ENCODE data around the gene CDYL2. TPM values are rescaled to one million over a fixed set of nuclear protein-coding genes. Genes with fewer than 3 reads are reported as not detected.

CDYL2 gene
- total RNA-seq, 2 donors from 2014 or later: 26.3 to 40.3 TPM

GRCh38 chr16:80695020-80695419, 109.4 kb downstream of the CDYL2 start:
- no peak for ATAC-seq (replicated peaks)
- Mint-ChIP-seq H3K4me3 (no peak overlapping the region), H3K9me3 (peaks cover 3% of the 10 kb centered on the region), H3K27ac (no peak overlapping the region), H3K27me3 (no peaks in the 10 kb centered on the region), H3K4me1 (peaks cover 28% of the 10 kb centered on the region), H3K36me3 (ENCODE audit: low read depth) (no peaks in the 10 kb centered on the region)

GRCh38 chr16:80693553-80693952, 110.8 kb downstream of the CDYL2 start:
- Mint-ChIP-seq H3K4me3 (no peak overlapping the region), H3K27me3 (no peaks in the 10 kb centered on the region), H3K27ac (peak overlapping the region; percentile 10), H3K4me1 (peaks cover 24% of the 10 kb centered on the region), H3K36me3 (ENCODE audit: low read depth) (no peaks in the 10 kb centered on the region), H3K9me3 (peaks cover 3% of the 10 kb centered on the region)
- peak; percentile 93 for ATAC-seq (replicated peaks)

- Mint-ChIP-seq H3K27ac (no peak overlapping the region), H3K4me3 (no peak overlapping the region), H3K9me3 (peaks cover 3% of the 10 kb centered on the region), H3K36me3 (ENCODE audit: low read depth) (no peaks in the 10 kb centered on the region), H3K27me3 (no peaks in the 10 kb centered on the region), H3K4me1 (peaks cover 23% of the 10 kb centered on the region)
- no peak for ATAC-seq (replicated peaks)
Measured at GRCh38 chr16:80692270-80692669, 112.1 kb downstream of the CDYL2 start.

GRCh38 chr16:80691111-80691741, 113.2 kb downstream of the CDYL2 start:
- Mint-ChIP-seq H3K27ac (no peak overlapping the region), H3K4me3 (no peak overlapping the region), H3K4me1 (peaks cover 23% of the 10 kb centered on the region), H3K9me3 (peaks cover 3% of the 10 kb centered on the region), H3K27me3 (no peaks in the 10 kb centered on the region), H3K36me3 (ENCODE audit: low read depth) (no peaks in the 10 kb centered on the region)
- ATAC-seq (replicated peaks): no peak

GRCh38 chr16:80689487-80689886, 114.9 kb downstream of the CDYL2 start:
- Mint-ChIP-seq H3K4me3 (no peak overlapping the region), H3K27me3 (no peaks in the 10 kb centered on the region), H3K36me3 (ENCODE audit: low read depth) (peaks cover 6% of the 10 kb centered on the region), H3K9me3 (no peaks in the 10 kb centered on the region), H3K27ac (no peak overlapping the region), H3K4me1 (peaks cover 17% of the 10 kb centered on the region)
- ATAC-seq (replicated peaks): no peak

DNA sequence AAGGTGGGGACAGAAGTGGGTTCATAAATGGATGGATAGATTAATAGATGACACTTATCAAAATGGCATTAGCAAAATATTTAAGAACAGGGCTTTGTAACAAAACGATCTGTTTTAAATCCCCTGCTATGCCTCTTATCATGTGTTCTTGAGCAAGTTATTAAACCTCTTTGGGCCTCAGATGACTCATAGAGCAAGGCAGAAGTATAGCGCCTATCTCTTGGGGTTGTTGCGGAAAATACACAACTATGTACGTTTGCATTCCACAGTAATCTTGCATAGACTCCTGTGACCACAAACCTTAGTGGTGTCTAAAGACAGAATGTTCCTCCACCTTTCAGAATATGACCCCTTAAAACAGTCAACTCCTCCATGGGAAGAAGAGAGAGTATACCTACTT, 116.8 kb downstream of the CDYL2 start:
- Mint-ChIP-seq H3K9me3 (no peaks in the 10 kb centered on the region), H3K4me3 (no peak overlapping the region), H3K27me3 (no peaks in the 10 kb centered on the region), H3K36me3 (ENCODE audit: low read depth) (peaks cover 22% of the 10 kb centered on the region), H3K27ac (no peak overlapping the region), H3K4me1 (peaks cover 8% of the 10 kb centered on the region)
- no peak for ATAC-seq (replicated peaks)

DNA sequence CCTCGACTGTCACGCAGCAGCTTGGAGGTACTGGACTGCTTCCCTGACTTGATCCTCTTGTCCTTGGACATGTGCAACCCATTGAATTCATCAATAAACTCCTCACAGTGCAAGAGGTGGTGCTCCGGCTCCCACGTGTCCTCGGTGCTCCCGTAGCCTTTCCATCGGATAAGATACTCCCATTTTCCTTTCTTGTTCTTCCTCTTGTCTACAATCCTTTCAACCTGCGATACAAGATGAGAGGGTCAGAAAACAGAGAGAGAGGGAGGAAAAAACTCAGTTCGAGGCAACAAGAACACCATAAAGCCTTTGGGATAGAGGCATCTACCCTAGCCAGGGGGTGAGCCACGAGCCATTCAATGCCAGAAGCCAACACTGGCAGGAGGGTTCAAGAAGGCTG, 119.5 kb downstream of the CDYL2 start:
- Mint-ChIP-seq H3K27ac (no peak overlapping the region), H3K4me3 (no peak overlapping the region), H3K4me1 (peaks cover 7% of the 10 kb centered on the region)

GRCh38 chr16:80684136-80684765, 120.1 kb downstream of the CDYL2 start:
- ATAC-seq (replicated peaks): no peak
- H3K27me3 Mint-ChIP-seq: no peaks in the 10 kb centered on the region
- H3K4me1 Mint-ChIP-seq: peaks cover 11% of the 10 kb centered on the region
- H3K27ac Mint-ChIP-seq: no peak overlapping the region
- H3K9me3 Mint-ChIP-seq: peaks cover 5% of the 10 kb centered on the region
- peaks cover 26% of the 10 kb centered on the region for H3K36me3 Mint-ChIP-seq (ENCODE audit: low read depth)
- no peak overlapping the region for H3K4me3 Mint-ChIP-seq

More for the DNA sequence above, 119.5 kb downstream of the CDYL2 start:
- Mint-ChIP-seq H3K9me3 (peaks cover under 1% of the 10 kb centered on the region), H3K27me3 (no peaks in the 10 kb centered on the region), H3K36me3 (ENCODE audit: low read depth) (peaks cover 22% of the 10 kb centered on the region)
- ATAC-seq (replicated peaks): no peak

DNA sequence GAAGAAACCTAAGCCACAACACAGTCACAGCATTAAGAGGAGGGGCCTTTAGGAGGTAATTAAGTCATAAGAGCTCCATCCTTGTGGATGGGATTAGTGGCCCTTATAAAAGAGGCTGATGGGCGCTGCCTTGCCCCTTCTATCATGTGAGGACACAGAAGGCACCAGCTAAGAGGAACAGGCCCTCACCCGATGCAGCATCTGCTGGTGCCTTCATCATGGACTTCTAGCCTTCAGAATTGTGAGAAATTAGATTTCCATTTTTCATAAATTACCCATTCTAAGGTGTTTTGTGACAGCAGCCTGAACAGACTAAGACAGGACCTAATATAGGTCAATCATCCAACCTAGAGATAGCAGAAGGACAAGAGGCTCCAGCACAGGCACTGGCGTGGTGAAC, 120.8 kb downstream of the CDYL2 start:
- ATAC-seq (replicated peaks): no peak
- Mint-ChIP-seq H3K4me3 (no peak overlapping the region), H3K36me3 (ENCODE audit: low read depth) (peaks cover 26% of the 10 kb centered on the region), H3K27ac (no peak overlapping the region), H3K27me3 (no peaks in the 10 kb centered on the region), H3K9me3 (peaks cover 5% of the 10 kb centered on the region), H3K4me1 (peaks cover 11% of the 10 kb centered on the region)

DNA sequence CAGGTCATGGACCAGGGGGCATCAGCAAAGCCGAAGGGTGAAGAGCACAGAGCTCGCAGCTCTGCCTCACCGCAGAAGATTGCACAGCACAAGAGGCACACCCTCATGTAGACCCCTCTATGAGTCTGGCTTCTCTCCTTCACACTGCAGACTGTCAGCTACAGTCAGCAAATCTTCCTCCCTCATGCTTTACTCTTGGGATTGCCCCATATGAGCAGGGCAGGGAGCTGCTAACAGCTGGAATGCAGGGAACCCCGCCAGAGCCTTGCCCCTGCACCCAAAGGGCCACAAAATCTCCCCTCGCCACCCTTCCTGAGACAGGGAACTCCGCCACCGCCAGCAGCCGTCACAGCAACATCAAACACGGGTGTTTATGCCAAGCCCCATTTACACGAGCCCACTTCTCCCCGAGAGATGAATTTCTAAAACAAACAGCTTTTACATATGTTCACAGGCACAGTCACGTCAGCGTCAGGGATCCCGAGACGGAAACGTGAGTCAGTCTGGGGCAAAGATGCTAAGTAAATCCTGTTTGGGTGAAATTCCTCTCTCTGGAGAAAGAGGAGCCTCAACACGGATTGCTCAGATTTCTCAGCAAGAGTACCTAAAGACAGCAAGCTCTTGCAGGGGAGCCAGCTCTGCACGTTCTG, 121.9 kb downstream of the CDYL2 start:
- no peak overlapping the region for H3K27ac Mint-ChIP-seq
- no peak for ATAC-seq (replicated peaks)
- H3K36me3 Mint-ChIP-seq (ENCODE audit: low read depth): peaks cover 26% of the 10 kb centered on the region

DNA sequence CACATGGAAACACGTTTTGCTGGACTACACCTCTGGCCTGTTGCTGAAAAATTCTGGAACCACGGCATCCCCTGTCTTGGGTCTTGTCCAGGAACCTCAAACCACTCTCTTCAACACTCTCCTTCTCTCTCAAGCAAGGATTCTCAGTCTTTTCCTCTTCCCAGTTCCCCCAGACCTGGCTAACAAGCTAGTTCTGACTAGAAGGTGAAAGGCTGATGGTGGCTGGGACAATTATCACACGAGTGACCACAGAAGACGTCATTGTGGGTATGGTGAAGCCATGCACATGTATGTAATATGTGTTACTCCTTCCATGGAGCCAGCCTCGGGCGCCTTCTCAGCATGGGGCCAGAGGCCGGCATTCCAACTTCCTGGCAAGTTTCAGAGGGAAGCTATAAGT, 123.0 kb downstream of the CDYL2 start:
- ATAC-seq (replicated peaks): no peak
- H3K4me1 Mint-ChIP-seq: peaks cover 20% of the 10 kb centered on the region
- no peaks in the 10 kb centered on the region for H3K27me3 Mint-ChIP-seq
- H3K9me3 Mint-ChIP-seq: peaks cover 5% of the 10 kb centered on the region
- H3K27ac Mint-ChIP-seq: no peak overlapping the region
- H3K4me3 Mint-ChIP-seq: no peak overlapping the region
- H3K36me3 Mint-ChIP-seq (ENCODE audit: low read depth): peaks cover 31% of the 10 kb centered on the region

More for the DNA sequence above, 121.9 kb downstream of the CDYL2 start:
- Mint-ChIP-seq H3K27me3 (no peaks in the 10 kb centered on the region), H3K9me3 (peaks cover 5% of the 10 kb centered on the region), H3K4me1 (peaks cover 11% of the 10 kb centered on the region), H3K4me3 (no peak overlapping the region)

DNA sequence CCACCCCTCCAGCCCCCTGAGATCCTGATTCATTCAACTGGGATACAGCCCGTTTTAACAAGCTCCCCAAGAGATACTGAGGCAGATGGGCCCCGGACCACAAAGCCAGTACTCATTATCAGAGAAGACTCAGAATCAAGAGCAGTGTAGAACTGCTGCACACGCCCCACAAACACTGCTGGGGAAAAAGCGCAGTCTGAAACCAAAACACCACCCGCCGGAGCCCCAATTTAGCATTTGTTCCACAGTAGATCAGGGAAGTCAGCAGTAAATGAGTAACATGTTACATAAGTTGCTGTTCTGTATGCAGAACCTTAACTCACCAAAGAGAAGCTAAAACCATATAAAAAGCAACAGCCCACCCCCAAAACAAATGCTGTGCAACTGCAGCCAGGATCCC, 123.6 kb downstream of the CDYL2 start:
- H3K4me1 Mint-ChIP-seq: peaks cover 26% of the 10 kb centered on the region
- H3K27me3 Mint-ChIP-seq: no peaks in the 10 kb centered on the region
- peak overlapping the region; percentile 17 for H3K27ac Mint-ChIP-seq
- H3K4me3 Mint-ChIP-seq: no peak overlapping the region
- H3K9me3 Mint-ChIP-seq: peaks cover 5% of the 10 kb centered on the region
- ATAC-seq (replicated peaks): no peak
- H3K36me3 Mint-ChIP-seq (ENCODE audit: low read depth): peaks cover 31% of the 10 kb centered on the region

- peaks cover 5% of the 10 kb centered on the region for H3K9me3 Mint-ChIP-seq
- H3K4me1 Mint-ChIP-seq: peaks cover 26% of the 10 kb centered on the region
- H3K27me3 Mint-ChIP-seq: no peaks in the 10 kb centered on the region
- peak overlapping the region; percentile 38 for H3K27ac Mint-ChIP-seq
- no peak overlapping the region for H3K4me3 Mint-ChIP-seq
- no peak for ATAC-seq (replicated peaks)
- peaks cover 31% of the 10 kb centered on the region for H3K36me3 Mint-ChIP-seq (ENCODE audit: low read depth)
Measured at GRCh38 chr16:80680046-80680445, 124.4 kb downstream of the CDYL2 start.

DNA sequence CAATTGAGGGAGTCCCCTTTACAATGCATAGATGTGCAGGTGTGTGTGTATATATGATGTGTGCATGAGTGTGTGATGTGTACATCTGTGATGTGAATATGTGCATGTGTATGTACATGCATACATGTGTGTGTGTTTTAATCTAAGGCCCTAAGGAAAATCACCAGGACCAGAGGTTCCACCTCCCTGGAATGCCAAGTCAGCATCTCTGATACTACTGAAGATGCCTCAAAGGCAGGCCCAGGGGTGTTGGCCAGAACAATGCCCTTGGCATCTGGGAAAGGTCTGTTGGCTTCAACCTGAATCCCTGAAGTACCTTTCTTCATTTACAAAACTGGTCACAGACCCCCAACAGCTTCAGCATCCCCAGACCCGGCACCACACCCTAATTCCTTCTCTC, 129.5 kb downstream of the CDYL2 start:
- Mint-ChIP-seq H3K9me3 (peaks cover 15% of the 10 kb centered on the region), H3K4me1 (peaks cover 32% of the 10 kb centered on the region), H3K27ac (no peak overlapping the region), H3K27me3 (no peaks in the 10 kb centered on the region), H3K36me3 (ENCODE audit: low read depth) (peaks cover 9% of the 10 kb centered on the region), H3K4me3 (no peak overlapping the region)
- no peak for ATAC-seq (replicated peaks)

GRCh38 chr16:80672379-80672778, 132.0 kb downstream of the CDYL2 start:
- Mint-ChIP-seq H3K4me1 (peaks cover 28% of the 10 kb centered on the region), H3K27ac (no peak overlapping the region), H3K36me3 (ENCODE audit: low read depth) (peaks cover 4% of the 10 kb centered on the region), H3K9me3 (peaks cover 12% of the 10 kb centered on the region), H3K4me3 (no peak overlapping the region), H3K27me3 (no peaks in the 10 kb centered on the region)
- ATAC-seq (replicated peaks): no peak
